ENCODE measurements around the gene LYPLA2. TPM values are rescaled to one million over a fixed set of nuclear protein-coding genes. Genes with fewer than 3 reads are reported as not detected.
A peak's percentile ranks its signal among the peaks of the same experiment; 100 is the strongest.
"Not testable (repeated sequence)": the region's sequence is repeated elsewhere in the genome, so short reads cannot be mapped to it uniquely, and the experiment has no call there.

Gene LYPLA2
- total RNA-seq, 3 donors from 2014 or later: 31.8 to 52.8 (median 49.5) TPM

DNA sequence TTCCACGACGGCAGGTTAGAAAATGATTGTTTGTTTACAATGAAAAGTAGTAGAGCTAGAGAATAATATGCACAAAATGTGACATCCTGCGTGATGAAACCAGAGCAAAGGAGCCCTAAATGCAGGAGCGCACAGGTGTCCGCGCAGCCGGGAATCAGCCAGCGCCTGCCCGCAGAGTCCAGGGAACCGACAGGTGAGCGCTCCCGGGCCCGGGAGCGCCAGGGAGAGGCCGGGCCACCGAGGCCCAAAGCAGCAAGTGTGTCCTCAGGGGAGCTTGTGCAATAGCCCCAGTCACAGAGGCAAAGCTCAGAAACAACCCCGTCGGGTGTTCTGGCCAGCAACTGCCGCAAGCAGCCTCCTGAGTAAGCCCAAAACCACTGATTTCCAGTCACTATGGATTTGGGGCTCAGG is 10.4 kb downstream of the LYPLA2 start:
- Histone ChIP-seq H3K36me3 (no peaks in the 10 kb centered on the region), H3K9me3 (no peaks in the 10 kb centered on the region), H3K27ac (peak overlapping the region; percentile 92), H3K27me3 (no peaks in the 10 kb centered on the region), H3K4me3 (peak overlapping the region; percentile 74 to 87 (median 79)), H3K4me1 (peaks cover 6% of the 10 kb centered on the region in 2 donors)
- DNase-seq (ENCODE audit: low spot score in 2 of 2): no peak
- intact Hi-C loops (cut with DNase I; ENCODE audit: low total_unique reads): no loop called here
- TF ChIP-seq POLR2AphosphoS5 (IDR thresholded peaks at IDR 0.05): no peak
- no peak for TF ChIP-seq POLR2A (IDR thresholded peaks at IDR 0.05)
- TF ChIP-seq, protein P1, sequence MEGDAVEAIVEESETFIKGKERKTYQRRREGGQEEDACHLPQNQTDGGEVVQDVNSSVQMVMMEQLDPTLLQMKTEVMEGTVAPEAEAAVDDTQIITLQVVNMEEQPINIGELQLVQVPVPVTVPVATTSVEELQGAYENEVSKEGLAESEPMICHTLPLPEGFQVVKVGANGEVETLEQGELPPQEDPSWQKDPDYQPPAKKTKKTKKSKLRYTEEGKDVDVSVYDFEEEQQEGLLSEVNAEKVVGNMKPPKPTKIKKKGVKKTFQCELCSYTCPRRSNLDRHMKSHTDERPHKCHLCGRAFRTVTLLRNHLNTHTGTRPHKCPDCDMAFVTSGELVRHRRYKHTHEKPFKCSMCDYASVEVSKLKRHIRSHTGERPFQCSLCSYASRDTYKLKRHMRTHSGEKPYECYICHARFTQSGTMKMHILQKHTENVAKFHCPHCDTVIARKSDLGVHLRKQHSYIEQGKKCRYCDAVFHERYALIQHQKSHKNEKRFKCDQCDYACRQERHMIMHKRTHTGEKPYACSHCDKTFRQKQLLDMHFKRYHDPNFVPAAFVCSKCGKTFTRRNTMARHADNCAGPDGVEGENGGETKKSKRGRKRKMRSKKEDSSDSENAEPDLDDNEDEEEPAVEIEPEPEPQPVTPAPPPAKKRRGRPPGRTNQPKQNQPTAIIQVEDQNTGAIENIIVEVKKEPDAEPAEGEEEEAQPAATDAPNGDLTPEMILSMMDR (IDR thresholded peaks at IDR 0.05): no peak

DNA sequence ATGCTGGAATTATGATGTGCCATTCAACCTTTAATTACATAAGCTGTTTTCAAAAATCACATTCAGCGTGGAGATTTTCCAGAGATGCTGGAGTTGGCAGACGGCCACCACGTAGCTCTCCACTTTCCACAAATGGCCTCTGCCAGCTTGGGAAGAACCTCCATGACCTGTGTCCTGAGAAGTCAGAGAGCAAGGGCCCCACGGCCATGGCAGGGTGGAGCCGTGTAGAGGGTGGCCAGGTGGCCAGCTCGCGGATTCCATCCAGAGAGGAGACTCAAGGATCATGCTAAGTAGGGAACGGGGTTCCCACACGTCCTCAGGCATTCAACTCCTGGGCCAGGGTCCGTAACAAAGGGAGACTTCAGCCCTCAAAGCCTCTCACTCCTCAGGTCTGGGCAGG is 10.9 kb downstream of the LYPLA2 start:
- H3K4me3 ChIP-seq: no peak overlapping the region
- intact Hi-C loops (cut with DNase I; ENCODE audit: low total_unique reads): loop anchor here (1.0 kb wide), 1 partner anchor 24 kb away; the partner anchor contains the start of gene PITHD1

DNA sequence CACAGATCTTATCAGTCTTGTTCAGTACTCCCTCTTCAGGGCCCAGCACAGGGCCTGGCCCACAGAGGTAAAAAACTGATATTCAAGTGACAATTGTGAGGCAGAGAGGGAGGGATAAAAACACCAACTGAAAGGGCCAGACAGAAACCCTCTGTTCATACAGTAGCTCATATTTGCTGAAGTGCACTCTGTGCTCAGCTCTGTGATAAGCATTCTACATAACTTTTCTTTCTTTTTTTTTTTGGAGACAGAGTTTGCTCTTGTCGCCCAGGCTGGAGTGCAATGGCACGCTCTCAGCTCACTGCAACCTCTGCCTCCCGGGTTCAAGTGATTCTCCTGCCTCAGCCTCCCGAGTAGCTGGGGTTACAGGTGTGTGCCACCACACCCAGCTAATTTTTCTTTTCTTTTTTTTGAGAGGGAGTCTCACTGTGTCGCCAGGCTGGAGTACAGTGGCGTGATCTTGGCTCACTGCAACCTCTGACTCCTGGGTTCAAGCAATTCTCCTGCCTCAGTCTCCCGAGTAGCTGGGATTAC is 11.9 kb downstream of the LYPLA2 start:
- not testable (repeated sequence) for H3K4me1 ChIP-seq

More for the DNA sequence above, 10.9 kb downstream of the LYPLA2 start:
- Histone ChIP-seq H3K4me1 (peaks cover 6% of the 10 kb centered on the region in 2 donors), H3K27me3 (no peaks in the 10 kb centered on the region), H3K27ac (peak overlapping the region; percentile 92), H3K9me3 (no peaks in the 10 kb centered on the region), H3K36me3 (no peaks in the 10 kb centered on the region)
- no peak for DNase-seq (ENCODE audit: low spot score in 2 of 2)
- TF ChIP-seq, protein P1 (IDR thresholded peaks at IDR 0.05): no peak
- TF ChIP-seq POLR2AphosphoS5 (IDR thresholded peaks at IDR 0.05) (no peak), POLR2A (IDR thresholded peaks at IDR 0.05) (no peak)

DNA sequence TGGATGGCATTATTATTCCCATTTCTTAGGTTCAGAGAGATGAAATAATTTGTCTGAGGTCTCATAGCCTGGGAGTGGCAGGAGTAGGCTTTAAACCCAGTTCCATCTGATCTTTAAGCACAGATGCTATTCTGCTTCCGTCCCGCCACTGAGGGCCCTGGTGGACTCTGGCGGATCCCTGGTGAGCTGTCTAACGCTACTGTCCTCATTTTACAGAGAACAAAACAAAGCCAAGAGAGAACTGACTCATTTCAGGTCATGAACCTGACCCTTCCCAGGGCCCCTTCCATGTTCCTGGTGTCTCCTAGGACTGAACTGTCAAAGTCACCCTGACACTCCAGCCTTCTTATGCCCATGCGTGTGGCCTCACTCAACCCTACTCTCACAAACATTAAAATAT is 12.7 kb downstream of the LYPLA2 start:
- no peak for DNase-seq (ENCODE audit: low spot score in 2 of 2)
- Histone ChIP-seq H3K27ac (no peak overlapping the region), H3K27me3 (no peaks in the 10 kb centered on the region), H3K9me3 (no peaks in the 10 kb centered on the region), H3K4me3 (no peak overlapping the region), H3K36me3 (no peaks in the 10 kb centered on the region), H3K4me1 (peaks cover 6% of the 10 kb centered on the region in 2 donors)
- intact Hi-C loops (cut with DNase I; ENCODE audit: low total_unique reads): no loop called here
- TF ChIP-seq, protein P1 (IDR thresholded peaks at IDR 0.05): no peak
- TF ChIP-seq POLR2AphosphoS5 (IDR thresholded peaks at IDR 0.05) (no peak), POLR2A (IDR thresholded peaks at IDR 0.05) (no peak)

More for the DNA sequence above, 11.9 kb downstream of the LYPLA2 start:
- H3K27ac ChIP-seq; DNase-seq (ENCODE audit: low spot score in 2 of 2); H3K27me3 ChIP-seq; H3K9me3 ChIP-seq; H3K36me3 ChIP-seq; H3K4me3 ChIP-seq: not testable (repeated sequence)
- intact Hi-C loops (cut with DNase I; ENCODE audit: low total_unique reads): loop anchor here (1.0 kb wide), 1 partner anchor 25 kb away; the partner anchor contains the start of gene PITHD1

DNA sequence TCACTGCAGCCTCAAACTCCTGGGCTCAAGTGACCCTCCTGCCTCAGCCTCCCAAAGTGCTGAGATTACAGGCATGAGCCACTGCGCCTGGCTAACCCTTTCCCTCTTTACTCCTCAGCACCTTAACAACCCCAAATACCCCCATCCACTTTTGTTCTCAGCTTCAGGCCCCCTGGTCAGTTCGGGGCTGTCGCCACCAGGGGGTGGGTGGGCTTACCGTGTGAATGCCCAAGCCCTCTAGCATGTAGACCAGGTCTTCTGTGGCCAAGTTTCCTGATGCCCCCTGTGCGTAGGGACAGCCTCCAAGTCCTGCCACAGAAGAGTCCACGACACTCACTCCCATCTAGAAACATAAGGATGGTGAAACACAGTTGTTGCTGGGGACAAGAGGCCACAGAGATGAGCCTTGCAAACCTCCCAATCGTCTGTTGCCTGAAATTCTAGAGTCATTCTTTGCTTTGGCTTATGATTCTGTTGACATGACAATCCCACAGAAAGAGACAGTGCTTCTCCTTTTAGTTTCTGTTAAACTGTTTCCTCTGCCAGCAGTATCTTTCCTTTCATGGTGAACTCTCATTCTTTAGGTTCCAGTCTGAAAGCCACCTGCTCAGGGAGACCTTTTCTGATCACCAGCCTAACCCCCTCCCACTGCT is 13.4 kb downstream of the LYPLA2 start:
- intact Hi-C loops (cut with DNase I; ENCODE audit: low total_unique reads): no loop called here
- DNase-seq (ENCODE audit: low spot score in 2 of 2): no peak
- Histone ChIP-seq H3K4me1 (peaks cover 5 to 6% of the 10 kb centered on the region in 2 donors), H3K27me3 (no peaks in the 10 kb centered on the region), H3K4me3 (no peak overlapping the region), H3K27ac (no peak overlapping the region), H3K9me3 (no peaks in the 10 kb centered on the region), H3K36me3 (no peaks in the 10 kb centered on the region)
- TF ChIP-seq POLR2AphosphoS5 (IDR thresholded peaks at IDR 0.05): no peak
- TF ChIP-seq, protein P1 (IDR thresholded peaks at IDR 0.05): no peak
- TF ChIP-seq POLR2A (IDR thresholded peaks at IDR 0.05): no peak
